Activated T-helper 17 cell treated with anti-CD3 and anti-CD28 coated beads, Interleukin-2, amount 50 U/mL, for 72 hours (primary cell): Measurements from ENCODE around the gene COX10. TPM values are rescaled to one million over a fixed set of nuclear protein-coding genes. Genes with fewer than 3 reads are reported as not detected.
"Not testable (repeated sequence)": the region's sequence is repeated elsewhere in the genome, so short reads cannot be mapped to it uniquely, and the experiment has no call there.

Experiments used
- ATAC-seq: fragments of 150-1000 bp; cut with Tn5 transposase; replicated peaks from 2 replicates; pipeline ENCODE4 v1.10.0; 2021; ENCODE audit warnings: mild to moderate bottlenecking, moderate library complexity
- H3K27ac Mint-ChIP-seq: one replicate; pipeline ENCODE4 v1.8.0; 2022; ENCODE audit warnings: mixed read lengths
- H3K27me3 Mint-ChIP-seq: one replicate; pipeline ENCODE4 v1.8.0; 2022; ENCODE audit warnings: mixed read lengths
- H3K36me3 Mint-ChIP-seq: one replicate; pipeline ENCODE4 v1.8.0; 2022; ENCODE audit warnings: low read depth, mild to moderate bottlenecking, mixed read lengths
- H3K4me1 Mint-ChIP-seq: one replicate; pipeline ENCODE4 v1.8.0; 2022; ENCODE audit warnings: mixed read lengths
- H3K4me3 Mint-ChIP-seq: one replicate; pipeline ENCODE4 v1.8.0; 2022; ENCODE audit warnings: mild to moderate bottlenecking, mixed read lengths
- H3K9me3 Mint-ChIP-seq: one replicate; pipeline ENCODE4 v1.8.0; 2022; ENCODE audit warnings: mixed read lengths
- total RNA-seq, 2 donors: library from RNA; stranded (reverse); gene quantifications; one replicate each; pipeline ENCODE4 v1.2.3, GENCODE V29; 2022

The COX10 gene
- total RNA-seq, 2 donors from 2014 or later: 16.0 to 30.1 TPM

- Mint-ChIP-seq H3K9me3 (peaks cover 4% of the 10 kb centered on the region), H3K27me3 (no peaks in the 10 kb centered on the region), H3K4me1 (peaks cover 10% of the 10 kb centered on the region), H3K4me3 (no peak overlapping the region), H3K27ac (no peak overlapping the region), H3K36me3 (peaks cover 30% of the 10 kb centered on the region)
- no peak for ATAC-seq
These were observed 89.4 kb downstream of the COX10 start for GRCh38 chr17:14158707-14159106.

- H3K27me3 Mint-ChIP-seq: no peaks in the 10 kb centered on the region
- H3K36me3 Mint-ChIP-seq: peaks cover 32% of the 10 kb centered on the region
- H3K4me3 Mint-ChIP-seq: no peak overlapping the region
- H3K4me1 Mint-ChIP-seq: peaks cover 9% of the 10 kb centered on the region
- H3K27ac Mint-ChIP-seq: no peak overlapping the region
- ATAC-seq: no peak
- H3K9me3 Mint-ChIP-seq: no peaks in the 10 kb centered on the region
These were observed 92.1 kb downstream of the COX10 start for GRCh38 chr17:14161419-14161818.

- no peak overlapping the region for H3K27ac Mint-ChIP-seq
- no peaks in the 10 kb centered on the region for H3K27me3 Mint-ChIP-seq
- peaks cover 4% of the 10 kb centered on the region for H3K9me3 Mint-ChIP-seq
- H3K36me3 Mint-ChIP-seq: peaks cover 23% of the 10 kb centered on the region
- no peak overlapping the region for H3K4me3 Mint-ChIP-seq
- H3K4me1 Mint-ChIP-seq: peaks cover 5% of the 10 kb centered on the region
- ATAC-seq: no peak
These were observed 96.3 kb downstream of the COX10 start for GRCh38 chr17:14165616-14166015.

DNA sequence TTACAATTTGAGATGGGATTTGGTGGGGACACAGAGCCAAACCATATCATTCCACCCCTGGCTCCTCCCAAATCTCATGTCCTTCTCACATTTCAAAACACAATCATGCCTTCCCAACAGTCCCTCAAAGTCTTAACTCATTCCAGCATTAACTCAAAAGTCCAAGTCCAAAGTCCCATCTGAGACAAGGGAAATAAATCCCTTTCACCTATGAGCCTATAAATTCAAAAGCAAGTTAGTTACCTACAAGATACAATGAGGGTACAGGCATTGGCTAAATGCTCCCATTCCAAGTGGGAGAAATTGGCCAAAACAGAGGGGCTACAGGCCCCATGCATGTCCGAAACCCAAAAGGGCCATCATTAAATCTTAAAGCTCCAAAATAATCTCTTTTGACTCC is 98.5 kb downstream of the COX10 start:
- not testable (repeated sequence) for H3K9me3 Mint-ChIP-seq, H3K27ac Mint-ChIP-seq, H3K4me3 Mint-ChIP-seq, H3K36me3 Mint-ChIP-seq, H3K4me1 Mint-ChIP-seq, ATAC-seq, H3K27me3 Mint-ChIP-seq

DNA sequence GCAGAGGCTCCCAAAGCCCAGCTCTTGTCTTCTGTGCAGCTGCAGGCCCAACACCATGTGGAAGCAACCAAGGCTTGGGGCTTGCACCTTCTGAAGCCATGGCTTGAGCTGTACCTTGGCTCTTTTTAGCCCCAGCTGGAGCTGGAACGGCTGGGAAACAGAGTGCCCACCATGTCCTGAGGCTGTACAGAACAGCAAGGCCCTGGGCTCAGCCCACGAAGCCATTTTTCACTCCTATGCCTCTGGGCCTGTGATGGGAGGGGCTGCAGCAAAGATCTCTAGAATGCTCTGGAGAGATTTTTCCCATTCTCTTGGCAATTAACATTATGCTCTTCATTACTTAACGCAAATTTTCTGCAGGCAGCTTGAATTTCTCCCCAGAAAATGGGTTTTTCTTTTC is 99.3 kb downstream of the COX10 start:
- Mint-ChIP-seq H3K27ac (no peak overlapping the region), H3K4me1 (peaks cover 11% of the 10 kb centered on the region), H3K4me3 (no peak overlapping the region), H3K36me3 (peaks cover 4% of the 10 kb centered on the region), H3K9me3 (peaks cover 4% of the 10 kb centered on the region), H3K27me3 (no peaks in the 10 kb centered on the region)
- ATAC-seq: no peak

DNA sequence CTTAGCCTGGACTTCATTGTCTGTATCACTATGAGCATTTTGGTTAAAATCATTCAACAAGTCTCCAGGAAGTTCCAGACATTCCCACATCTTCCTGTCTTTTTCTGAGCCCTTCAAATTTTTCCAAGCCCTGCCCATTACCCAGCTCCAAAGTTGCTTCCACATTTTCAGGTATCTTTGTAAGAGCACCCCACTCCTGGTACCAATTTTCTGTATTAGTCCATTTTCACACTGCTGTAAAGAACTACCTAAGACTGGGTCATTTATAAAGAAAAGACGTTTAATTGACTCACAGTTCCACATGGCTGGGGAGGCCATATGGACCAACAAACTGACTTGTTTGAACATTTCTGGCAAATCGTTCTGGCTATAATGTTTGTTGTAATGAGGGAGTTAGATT is 100.0 kb downstream of the COX10 start:
- Mint-ChIP-seq H3K4me3 (no peak overlapping the region), H3K27ac (no peak overlapping the region), H3K27me3 (no peaks in the 10 kb centered on the region), H3K9me3 (peaks cover 4% of the 10 kb centered on the region), H3K4me1 (peaks cover 11% of the 10 kb centered on the region), H3K36me3 (no peaks in the 10 kb centered on the region)
- ATAC-seq: no peak

- peaks cover 4% of the 10 kb centered on the region for H3K9me3 Mint-ChIP-seq
- H3K4me3 Mint-ChIP-seq: no peak overlapping the region
- peaks cover 11% of the 10 kb centered on the region for H3K4me1 Mint-ChIP-seq
- no peak for ATAC-seq
- H3K36me3 Mint-ChIP-seq: no peaks in the 10 kb centered on the region
- no peak overlapping the region for H3K27ac Mint-ChIP-seq
- no peaks in the 10 kb centered on the region for H3K27me3 Mint-ChIP-seq
These were observed 100.6 kb downstream of the COX10 start for GRCh38 chr17:14169901-14170300.

DNA sequence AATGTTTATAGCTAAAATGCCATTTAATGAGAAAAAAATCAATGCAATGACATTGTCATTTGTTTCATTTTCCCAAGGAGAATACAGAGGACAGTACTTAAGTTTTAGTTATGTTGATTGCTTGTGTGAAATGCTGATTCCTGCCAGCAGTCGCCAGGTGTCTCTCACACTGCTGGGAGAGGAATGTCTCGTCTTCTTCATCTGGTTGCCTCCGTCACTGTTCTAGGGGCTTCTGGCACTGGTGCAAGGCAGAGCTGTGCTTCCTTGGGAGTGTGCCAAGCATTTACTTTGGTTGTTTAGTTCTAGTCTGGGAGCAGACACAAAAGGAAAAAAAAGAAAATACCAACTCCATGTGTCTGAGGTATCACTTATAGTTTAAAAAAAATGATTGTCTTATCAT is 107.7 kb downstream of the COX10 start:
- H3K4me1 Mint-ChIP-seq, H3K36me3 Mint-ChIP-seq, H3K27ac Mint-ChIP-seq, H3K9me3 Mint-ChIP-seq, ATAC-seq, H3K4me3 Mint-ChIP-seq, H3K27me3 Mint-ChIP-seq: not testable (repeated sequence)

- not testable (repeated sequence) for H3K27ac Mint-ChIP-seq, H3K4me3 Mint-ChIP-seq, H3K27me3 Mint-ChIP-seq, H3K9me3 Mint-ChIP-seq, ATAC-seq, H3K36me3 Mint-ChIP-seq, H3K4me1 Mint-ChIP-seq
These were observed 108.5 kb downstream of the COX10 start for GRCh38 chr17:14177801-14178200.

GRCh38 chr17:14179951-14180350 is 110.6 kb downstream of the COX10 start:
- not testable (repeated sequence) for H3K9me3 Mint-ChIP-seq, H3K4me1 Mint-ChIP-seq

DNA sequence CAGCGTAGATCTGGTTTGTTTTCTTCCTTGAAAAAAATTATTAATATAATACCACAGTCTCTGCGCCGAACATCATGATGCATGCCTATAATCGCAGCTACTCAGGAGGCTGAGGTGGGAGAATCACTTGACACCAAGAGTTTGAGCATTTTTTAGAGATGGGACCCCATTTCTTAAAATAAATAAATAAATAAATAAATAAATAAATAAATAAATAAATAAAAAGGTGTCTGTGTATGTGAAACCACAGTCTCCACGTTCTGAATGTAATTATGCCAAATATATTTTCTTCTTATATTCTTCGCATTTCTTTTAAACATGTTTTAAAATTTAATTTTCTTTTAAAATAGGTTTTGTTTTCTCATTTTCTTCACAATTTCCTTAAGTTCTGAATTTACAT is 112.8 kb downstream of the COX10 start:
- not testable (repeated sequence) for ATAC-seq, H3K9me3 Mint-ChIP-seq, H3K4me1 Mint-ChIP-seq, H3K27ac Mint-ChIP-seq, H3K27me3 Mint-ChIP-seq, H3K4me3 Mint-ChIP-seq, H3K36me3 Mint-ChIP-seq

More at GRCh38 chr17:14179951-14180350, 110.6 kb downstream of the COX10 start:
- H3K27ac Mint-ChIP-seq, H3K36me3 Mint-ChIP-seq, H3K4me3 Mint-ChIP-seq, H3K27me3 Mint-ChIP-seq, ATAC-seq: not testable (repeated sequence)

DNA sequence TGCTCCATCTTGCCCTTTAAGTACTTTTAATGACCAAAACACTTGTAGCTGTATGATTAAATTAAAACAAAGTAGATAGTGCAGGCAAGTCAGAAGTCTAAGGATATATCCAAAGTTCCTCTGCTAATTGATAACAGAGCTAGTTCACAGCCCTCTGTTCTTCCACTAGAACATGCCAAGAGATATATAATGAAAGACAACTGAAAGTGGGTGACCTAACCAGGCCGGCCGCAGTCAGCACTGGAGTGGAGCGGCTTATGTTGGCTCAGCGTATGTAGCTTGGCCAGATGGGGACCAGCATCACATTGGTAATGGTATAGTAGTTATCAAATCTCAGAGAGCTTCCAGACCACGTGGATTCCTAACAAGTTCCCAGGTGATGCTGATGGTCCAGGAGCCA is 115.2 kb downstream of the COX10 start:
- not testable (repeated sequence) for H3K27me3 Mint-ChIP-seq, H3K4me3 Mint-ChIP-seq, ATAC-seq, H3K27ac Mint-ChIP-seq, H3K4me1 Mint-ChIP-seq, H3K36me3 Mint-ChIP-seq, H3K9me3 Mint-ChIP-seq

DNA sequence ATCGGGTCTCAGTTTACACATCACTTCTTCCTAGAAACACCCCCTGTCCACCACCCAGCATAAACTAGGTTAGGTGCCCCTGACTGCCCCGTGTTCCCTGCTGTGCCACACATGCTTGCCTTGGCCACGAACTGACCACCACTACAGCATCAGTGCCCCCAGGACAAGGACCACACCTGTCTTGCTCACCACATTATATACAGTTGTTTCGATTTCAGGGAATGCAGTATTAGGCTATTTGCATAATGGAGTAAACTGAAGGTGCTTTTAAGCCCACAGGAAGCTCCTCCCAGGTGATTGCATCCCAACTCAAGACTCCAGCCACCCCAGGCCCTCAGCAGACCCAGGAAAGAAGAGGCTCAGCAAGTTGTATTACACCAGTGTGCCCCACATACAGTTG is 117.1 kb downstream of the COX10 start:
- not testable (repeated sequence) for H3K27me3 Mint-ChIP-seq, ATAC-seq, H3K36me3 Mint-ChIP-seq, H3K9me3 Mint-ChIP-seq, H3K4me3 Mint-ChIP-seq, H3K27ac Mint-ChIP-seq
- peaks cover 15% of the 10 kb centered on the region for H3K4me1 Mint-ChIP-seq

DNA sequence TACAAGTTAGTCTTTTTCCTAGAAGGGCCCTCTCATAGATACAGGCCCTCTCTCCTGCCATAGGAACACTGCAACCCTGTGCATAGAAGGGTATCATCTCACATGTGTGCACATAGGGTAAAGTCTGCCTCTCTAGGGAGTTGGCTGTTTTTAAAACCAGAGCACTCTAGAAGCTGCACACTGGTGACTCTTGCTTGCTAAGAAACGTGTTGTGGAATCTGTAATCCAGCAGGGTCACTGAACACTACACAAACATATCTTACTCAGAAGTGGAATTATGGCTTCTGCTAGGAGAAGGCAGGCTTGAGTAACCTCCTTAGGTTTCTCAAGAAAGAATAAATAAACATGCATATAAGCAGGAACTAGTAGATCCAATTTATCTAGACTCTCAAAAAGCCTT is 121.5 kb downstream of the COX10 start:
- H3K4me3 Mint-ChIP-seq, H3K36me3 Mint-ChIP-seq, H3K9me3 Mint-ChIP-seq, H3K27me3 Mint-ChIP-seq: not testable (repeated sequence)
- peak; percentile 16 for ATAC-seq
- Mint-ChIP-seq H3K4me1 (peaks cover 32% of the 10 kb centered on the region), H3K27ac (peak overlapping the region; percentile 67)

DNA sequence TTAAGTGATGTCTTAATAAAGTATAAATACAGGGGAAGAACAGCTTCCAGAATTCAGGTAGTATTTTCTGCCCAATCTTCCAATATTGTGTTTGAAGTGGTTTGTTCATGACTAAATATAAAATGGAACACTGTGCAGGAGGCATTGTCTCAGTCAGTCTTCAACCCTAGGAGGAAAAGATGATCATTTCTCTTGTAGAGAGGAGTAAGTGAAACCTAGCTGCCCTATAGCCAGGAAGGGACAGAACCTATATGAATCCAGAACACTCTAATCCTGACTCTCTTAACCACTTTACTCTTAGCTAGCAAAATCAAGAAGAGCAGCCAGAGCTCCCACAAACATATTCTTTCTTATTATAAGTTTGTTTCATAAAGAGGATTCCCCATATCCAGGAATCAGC is 122.2 kb downstream of the COX10 start:
- not testable (repeated sequence) for H3K9me3 Mint-ChIP-seq, H3K27me3 Mint-ChIP-seq, H3K36me3 Mint-ChIP-seq
- Mint-ChIP-seq H3K27ac (peak overlapping the region; percentile 56), H3K4me3 (peak overlapping the region; percentile 70), H3K4me1 (peaks cover 38% of the 10 kb centered on the region)
- ATAC-seq: peak; percentile 69

DNA sequence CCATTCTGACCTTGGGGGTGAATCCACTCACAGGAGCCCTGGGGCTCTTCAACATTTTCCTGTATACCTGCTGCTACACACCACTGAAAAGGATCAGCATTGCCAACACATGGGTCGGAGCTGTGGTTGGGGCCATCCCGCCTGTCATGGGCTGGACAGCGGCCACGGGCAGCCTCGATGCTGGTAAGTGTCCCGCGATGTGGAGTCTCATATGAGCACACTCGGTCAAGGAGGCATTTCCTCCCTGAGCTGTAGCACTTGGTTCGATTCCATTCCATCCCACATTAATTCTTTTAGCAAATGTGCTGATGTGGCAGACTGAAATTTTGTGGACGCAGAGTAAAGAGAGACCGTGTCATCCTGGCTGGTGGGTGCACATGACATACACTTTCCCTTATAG is 122.7 kb downstream of the COX10 start:
- H3K27me3 Mint-ChIP-seq, H3K9me3 Mint-ChIP-seq, H3K36me3 Mint-ChIP-seq, ATAC-seq: not testable (repeated sequence)
- peak overlapping the region; percentile 70 for H3K4me3 Mint-ChIP-seq
- H3K4me1 Mint-ChIP-seq: peaks cover 44% of the 10 kb centered on the region
- peak overlapping the region; percentile 52 for H3K27ac Mint-ChIP-seq
